Suppressor macrophage (primary cell): ENCODE data around the gene SLC35E2B.
"Not testable (repeated sequence)": the region's sequence is repeated elsewhere in the genome, so short reads cannot be mapped to it uniquely, and the experiment has no call there.

Experiments
- DNase-seq, 4 experiments: peaks; one replicate each; pipeline ENCODE4 v3.0.0-alpha.2; 2020 to 2022
- total RNA-seq, 17 experiments: gene quantifications; one replicate each; lab custom pipeline; 2026; ENCODE audit warnings: mixed read lengths in 6 of 17, inconsistent platforms in 3 of 17; lab: John Stamatoyannopoulos, UW

The SLC35E2B gene
- 6.6 to 38.1 (median 18.7) reads per million in 17 experiments for total RNA-seq

DNA sequence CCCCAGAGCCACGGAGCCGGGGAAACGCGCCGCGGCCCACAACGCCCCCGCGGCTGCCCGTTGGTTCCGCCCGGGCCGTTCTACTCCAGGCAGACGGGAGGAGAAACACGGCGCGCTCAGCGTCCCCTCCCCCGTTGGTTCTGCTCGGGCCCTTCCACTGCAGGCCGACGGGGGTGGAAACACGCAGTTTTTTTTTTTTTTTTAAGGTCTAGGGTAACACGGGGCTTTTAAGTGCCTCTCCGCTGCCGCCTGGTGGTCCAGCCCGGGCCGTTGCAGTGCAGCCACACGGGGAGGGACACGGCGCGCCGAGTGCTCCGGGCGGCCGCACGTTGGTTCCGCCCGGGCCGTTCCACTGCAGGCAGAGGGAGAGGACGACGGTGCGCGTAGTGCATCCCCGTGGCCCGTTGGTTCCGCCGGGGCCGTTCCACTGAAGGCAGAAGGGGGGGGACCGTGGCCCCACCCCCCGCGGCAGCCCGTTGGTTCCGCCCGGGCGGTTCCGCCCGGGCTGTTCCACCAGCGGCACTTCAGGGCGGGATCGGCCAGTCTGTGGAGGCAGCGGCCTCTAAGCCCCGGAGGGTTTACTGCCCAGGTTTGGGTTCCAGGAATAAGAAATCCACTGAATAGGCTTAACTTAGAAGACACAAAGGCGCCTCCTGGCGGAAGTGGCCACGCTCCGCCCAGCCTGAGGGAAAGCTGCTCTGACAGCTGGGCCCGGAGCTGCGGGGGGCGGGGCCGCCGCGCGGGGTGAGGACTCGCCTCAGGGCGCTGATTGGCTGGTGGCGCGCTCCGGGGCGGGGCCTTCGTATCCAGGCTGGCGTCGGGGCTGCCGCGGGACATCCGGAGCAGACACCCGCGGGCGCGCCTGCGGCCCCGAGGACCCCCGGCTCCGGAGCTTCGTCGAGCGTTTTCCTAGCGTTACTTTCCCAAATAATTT lies at the start of gene SLC35E2B:
Gene SLC35E2B (minus strand): TSS at position 82 of the 934 bp plus-strand sequence. CDS start 16,096 bp downstream, outside the sequence.
- DNase-seq: peak; percentile 93 to 94 (median 94)

GRCh38 chr1:1741013-1741412 lies 48.4 kb upstream of the SLC35E2B start:
- peak; percentile 77 to 94 (median 84) for DNase-seq

DNA sequence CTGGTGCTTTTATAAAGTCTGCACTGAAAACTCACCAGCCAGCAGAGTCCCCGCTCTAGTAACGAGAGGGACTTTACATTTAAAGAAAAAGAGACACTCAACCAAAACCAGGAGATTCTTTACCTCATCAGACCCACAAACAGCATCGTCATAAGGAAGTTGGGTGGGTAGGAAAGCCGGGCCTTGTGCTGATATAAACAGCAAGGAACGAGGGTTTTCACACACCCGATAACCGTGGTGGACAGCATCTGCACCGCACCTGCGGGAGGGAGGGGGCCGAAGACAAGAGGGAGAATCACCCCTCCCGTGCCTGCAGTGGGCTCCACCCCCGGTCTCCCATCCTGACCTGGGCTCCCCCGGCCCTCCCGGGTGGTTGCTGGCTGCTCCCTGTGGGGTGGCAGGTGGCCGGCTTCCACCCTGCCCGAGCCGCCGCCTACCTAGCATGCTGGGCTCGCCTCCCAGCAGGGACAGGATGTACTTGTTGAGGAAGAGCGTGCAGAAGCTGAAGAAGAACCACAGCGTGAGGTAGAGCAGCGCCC lies 46.3 kb upstream of the SLC35E2B start:
- DNase-seq: not testable (repeated sequence)

- not testable (repeated sequence) for DNase-seq
These were observed 45.3 kb upstream of the SLC35E2B start for GRCh38 chr1:1737675-1738590.

GRCh38 chr1:1732381-1732780 lies 39.8 kb upstream of the SLC35E2B start:
- DNase-seq: no peak

- no peak for DNase-seq
These were observed 38.3 kb upstream of the SLC35E2B start for GRCh38 chr1:1730870-1731269.

- not testable (repeated sequence) for DNase-seq
These were observed 37.6 kb upstream of the SLC35E2B start for GRCh38 chr1:1730230-1730629.

GRCh38 chr1:1729116-1729816 lies 36.7 kb upstream of the SLC35E2B start:
- not testable (repeated sequence) for DNase-seq

DNA sequence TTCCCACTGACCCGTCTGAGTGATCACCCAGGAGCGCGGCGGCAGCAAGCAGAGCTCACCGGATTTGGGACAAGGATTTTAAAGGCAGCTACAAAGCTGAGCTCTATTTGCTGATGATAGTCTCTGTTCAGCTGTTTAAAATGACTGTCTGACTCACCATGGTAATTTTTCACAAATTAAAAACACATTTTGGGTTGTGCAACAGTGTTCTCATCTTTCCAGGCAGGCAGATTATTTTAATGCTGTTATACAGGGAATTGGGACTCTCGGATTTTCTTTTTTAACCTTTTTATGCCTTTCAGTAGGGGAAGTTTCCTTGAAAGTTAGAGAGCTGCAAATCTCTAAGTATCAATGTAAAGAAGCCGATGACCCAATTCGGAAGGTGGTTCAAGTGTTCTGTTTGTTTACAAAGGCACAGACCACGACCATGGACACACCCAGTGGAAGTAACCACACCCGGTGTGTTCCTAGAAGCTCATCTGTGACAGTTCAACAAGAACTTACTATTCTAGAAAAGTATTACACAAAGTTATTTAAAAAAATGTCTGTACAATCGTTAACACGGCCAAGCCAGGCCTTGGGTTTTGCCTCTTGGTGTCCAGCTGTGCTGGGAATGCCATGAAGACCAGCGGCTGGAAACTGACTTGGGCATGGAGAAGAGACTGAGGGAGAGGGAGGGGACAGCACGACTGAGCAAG lies 35.9 kb upstream of the SLC35E2B start:
- not testable (repeated sequence) for DNase-seq

- not testable (repeated sequence) for DNase-seq
These were observed 34.6 kb upstream of the SLC35E2B start for GRCh38 chr1:1727131-1727651.

DNA sequence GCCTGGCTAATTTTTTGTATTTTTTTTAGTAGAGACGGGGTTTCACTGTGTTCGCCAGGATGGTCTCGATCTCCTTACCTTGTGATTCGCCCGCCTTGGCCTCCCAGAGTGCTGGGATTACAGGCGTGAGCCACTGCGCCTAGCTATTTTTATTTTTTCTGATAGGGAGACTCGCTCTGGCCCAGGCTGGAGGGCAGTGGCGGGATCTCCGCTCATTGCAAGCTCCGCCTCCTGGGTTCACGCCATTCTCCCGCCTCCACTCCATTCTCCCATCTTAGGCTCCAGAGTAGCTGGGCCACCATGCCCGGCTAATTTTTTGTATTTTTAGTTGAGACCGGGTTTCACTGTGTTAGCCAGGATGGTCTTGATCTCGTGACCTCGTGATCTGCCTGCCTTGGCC lies 33.5 kb upstream of the SLC35E2B start:
- not testable (repeated sequence) for DNase-seq

DNA sequence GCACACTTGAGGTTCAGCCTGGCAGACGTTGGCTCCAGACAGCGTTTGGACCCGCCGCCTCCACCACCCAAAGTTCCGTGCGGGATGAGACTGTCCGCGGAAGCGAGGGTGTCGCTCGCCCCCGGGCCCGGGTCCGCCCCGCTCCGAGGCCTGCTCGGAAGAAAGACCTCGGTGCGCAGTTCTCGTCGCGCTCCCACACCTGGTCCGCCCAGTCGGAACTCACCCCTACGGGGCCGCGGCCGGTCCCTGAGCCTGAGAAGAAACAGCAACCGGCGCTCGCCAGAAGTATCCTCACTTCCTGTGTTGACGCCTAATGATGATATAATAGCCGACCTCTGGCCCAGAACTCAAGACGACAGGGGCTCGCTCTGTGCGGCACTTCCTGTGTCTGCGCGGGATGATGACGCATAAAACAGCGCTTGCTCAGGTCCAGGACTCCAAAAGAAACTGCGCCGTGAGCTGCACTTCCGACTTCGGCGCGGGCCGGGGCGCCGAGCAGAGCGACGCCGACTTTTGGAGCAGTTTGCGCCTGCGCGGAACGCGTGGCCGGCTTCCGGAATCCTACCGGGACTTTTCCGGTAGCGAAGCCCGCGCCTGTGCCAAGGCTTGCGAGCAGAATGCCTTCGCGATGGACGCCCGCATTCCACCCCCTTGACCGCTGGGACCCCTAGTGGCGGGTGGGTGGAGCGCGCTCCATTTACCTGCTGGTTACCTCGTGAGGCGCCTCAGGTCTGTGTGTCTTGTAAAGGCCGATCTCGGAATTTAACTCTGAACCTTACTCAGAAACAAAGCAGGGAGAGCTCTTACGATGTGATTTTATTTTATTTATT lies 31.7 kb upstream of the SLC35E2B start, which contains the start of gene CDK11A:
Gene CDK11A (minus strand): TSS at position 323 of the 830 bp plus-strand sequence. CDS start 1,539 bp downstream, outside the sequence.
- DNase-seq: peak; percentile 98 to 100 (median 99)

DNA sequence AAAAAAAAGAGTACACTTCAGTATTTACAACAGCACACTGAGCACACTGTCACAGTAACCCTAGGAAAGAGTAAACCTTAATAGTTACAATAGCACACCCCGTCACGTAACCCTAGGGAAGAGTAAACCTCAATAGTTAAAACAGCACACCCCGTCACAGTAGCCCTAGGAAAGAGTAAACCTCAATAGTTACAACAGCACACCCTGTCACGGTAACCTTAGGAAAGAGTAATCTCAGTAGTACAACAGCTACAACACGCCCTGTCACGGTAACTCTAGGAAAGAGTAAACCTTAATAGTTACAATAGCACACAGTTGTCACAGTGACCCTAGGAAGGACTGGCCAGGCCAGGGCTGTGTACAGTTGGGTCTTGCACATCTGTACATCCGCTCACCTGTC lies 28.6 kb upstream of the SLC35E2B start:
- DNase-seq: no peak

DNA sequence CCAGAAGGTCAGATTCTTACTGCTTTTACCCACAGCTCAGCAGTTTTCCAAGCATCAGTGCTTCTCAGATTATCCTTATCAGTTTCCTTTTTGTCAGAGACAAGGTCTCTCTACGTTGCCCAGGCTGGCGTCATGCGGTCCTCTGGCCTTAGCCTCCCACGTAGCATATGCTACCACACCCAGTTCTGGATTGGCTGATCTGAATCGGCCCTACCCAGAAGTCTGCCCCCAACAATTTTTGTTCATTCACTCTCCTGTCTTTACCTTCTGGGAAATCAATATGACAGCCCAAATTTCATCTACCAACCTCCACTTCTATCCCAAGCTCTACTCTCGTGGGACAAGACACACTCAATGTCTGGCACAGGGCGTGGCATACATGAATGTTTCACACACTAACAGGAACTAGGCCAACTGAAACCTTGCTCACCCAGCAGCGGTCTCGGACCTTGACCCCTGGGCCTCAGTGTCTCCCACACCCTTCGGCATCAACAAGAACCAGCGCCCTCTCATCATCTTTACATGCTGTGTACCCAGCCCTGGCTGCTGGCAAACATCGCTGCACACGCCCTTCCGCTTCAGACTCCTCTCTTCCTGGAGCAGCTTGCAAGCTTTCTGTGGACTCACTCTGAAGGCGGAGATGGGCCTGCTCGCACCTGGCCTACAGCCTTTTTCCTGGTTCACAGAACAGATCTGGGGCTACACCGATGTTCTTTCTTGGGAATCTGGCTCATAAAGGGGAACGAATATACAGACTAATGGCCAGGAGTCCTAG lies 22.7 kb upstream of the SLC35E2B start:
- not testable (repeated sequence) for DNase-seq

- DNase-seq: not testable (repeated sequence)
These were observed 15.3 kb upstream of the SLC35E2B start for GRCh38 chr1:1707897-1708296.

DNA sequence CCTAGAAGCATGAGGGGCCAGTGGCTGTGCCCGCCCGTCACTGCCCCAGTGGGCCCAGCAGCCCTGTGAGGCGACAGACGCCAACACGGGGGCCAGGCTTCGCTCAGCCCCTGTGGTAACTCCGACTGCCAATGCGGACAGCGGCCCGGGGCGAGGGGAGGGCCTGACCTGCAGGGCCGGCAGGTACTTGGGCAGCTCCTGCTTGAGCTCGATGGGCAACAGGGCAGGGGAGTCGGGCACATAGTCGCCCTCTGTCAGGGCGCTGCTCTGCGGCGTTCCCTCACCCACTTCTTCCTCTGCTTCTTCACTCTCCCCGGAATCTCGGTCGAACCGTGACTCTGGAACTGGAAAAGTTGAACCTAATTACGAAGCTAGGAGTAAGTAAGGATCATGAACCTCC lies 14.6 kb upstream of the SLC35E2B start:
- DNase-seq: not testable (repeated sequence)

DNA sequence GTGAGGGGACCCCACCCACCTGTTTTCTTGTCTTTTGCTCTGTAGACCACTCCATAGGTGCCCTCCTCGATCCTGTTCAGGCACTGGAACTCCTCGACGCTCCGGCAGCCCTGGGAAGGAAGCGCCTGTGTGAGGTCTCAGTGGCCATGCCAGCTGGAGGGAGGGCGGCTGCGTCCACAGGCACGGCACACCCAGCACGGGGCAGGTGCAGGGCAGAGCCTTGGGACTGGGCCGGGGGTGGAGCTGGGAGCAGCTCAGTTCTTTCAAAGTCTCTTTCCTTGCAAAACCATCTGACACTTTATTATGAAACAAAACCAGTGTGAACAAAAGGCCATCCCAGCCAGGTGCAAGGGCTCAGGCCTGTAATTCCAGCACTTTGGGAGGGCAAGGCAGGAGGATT lies 13.0 kb upstream of the SLC35E2B start:
- DNase-seq: not testable (repeated sequence)

DNA sequence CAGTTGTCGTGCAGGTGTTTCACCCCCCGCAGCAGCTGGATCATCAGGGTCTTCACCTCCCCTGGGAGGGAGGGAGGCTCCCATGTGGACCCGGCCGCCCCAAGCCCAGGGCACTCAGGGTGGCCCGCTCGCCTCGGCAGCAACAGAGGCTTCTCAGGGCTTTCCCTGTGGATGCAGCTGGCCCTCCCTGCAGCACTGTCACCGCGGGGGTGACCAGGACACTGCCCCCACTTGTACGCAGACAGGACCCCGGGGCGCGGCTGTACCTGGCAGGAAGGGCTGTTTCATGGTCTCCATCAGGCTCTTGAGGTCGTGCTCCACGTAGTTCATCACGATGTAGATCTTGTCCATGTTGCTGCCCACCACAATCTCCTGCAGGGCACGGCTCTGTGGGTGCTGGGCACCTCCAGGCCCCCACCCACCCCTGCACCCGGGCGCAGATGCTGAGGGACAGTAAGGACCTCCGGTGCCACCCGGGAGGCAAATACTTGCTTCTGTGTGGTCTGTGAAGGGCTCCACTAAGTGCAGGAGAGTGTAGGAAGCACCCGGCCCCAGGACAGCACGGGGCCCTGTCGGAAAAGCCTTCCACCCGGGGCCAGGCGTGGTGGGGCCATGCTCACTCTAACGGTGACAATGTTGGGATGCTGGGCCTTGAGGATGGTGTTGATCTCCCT lies 11.8 kb upstream of the SLC35E2B start:
- not testable (repeated sequence) for DNase-seq
